DOHH2 (cell line): Measurements from ENCODE around the gene ADAMTS12.

ENCODE experiments used
- H3F3A ChIP-seq: fragments of 200-600 bp; sonication (generic), shearing (Covaris generic); 2 replicates; pipeline ENCODE4 v1.6.0; 2016; ENCODE audit warnings: antibody characterized with exemption, mild to moderate bottlenecking; ENCODE audit not compliant: control insufficient read depth, insufficient read depth
- H3K27ac ChIP-seq: fragments of 200-600 bp; sonication (generic); 2 replicates; pipeline ENCODE4 v1.5.1; 2014; ENCODE audit warnings: low read depth, mild to moderate bottlenecking, low read length, moderate library complexity
- H3K27me3 ChIP-seq: fragments of 200-600 bp; sonication (generic); 2 replicates; pipeline ENCODE4 v1.6.1; 2014; ENCODE audit warnings: mild to moderate bottlenecking, low read length, mixed read lengths; ENCODE audit not compliant: control insufficient read depth
- H3K36me3 ChIP-seq: fragments of 200-600 bp; sonication (generic); 2 replicates; pipeline ENCODE4 v1.6.1; 2014; ENCODE audit warnings: mild to moderate bottlenecking, low read length, moderate library complexity, mixed read lengths; ENCODE audit not compliant: control insufficient read depth
- H3K4me1 ChIP-seq: fragments of 200-600 bp; sonication (generic); 2 replicates; pipeline ENCODE4 v1.6.1; 2014; ENCODE audit warnings: mild to moderate bottlenecking, low read length, mixed read lengths; ENCODE audit not compliant: control insufficient read depth
- H3K4me2 ChIP-seq: fragments of 200-600 bp; sonication (generic); 2 replicates; pipeline ENCODE4 v1.6.0; 2014; ENCODE audit warnings: mild to moderate bottlenecking, low read length, moderate library complexity
- H3K4me3 ChIP-seq: fragments of 200-600 bp; sonication (generic); 2 replicates; pipeline ENCODE4 v1.5.1; 2014; ENCODE audit warnings: mild to moderate bottlenecking, low read length, mixed read lengths
- H3K79me2 ChIP-seq: fragments of 200-600 bp; sonication (generic); 2 replicates; pipeline ENCODE4 v1.6.1; 2014; ENCODE audit warnings: mild to moderate bottlenecking, low read length, mixed read lengths; ENCODE audit not compliant: control insufficient read depth
- H3K9me2 ChIP-seq: fragments of 200-600 bp; sonication (generic); replicated peaks from 2 replicates; pipeline ENCODE4 v1.6.1; 2014; ENCODE audit warnings: mild to moderate bottlenecking, low read length, mixed read lengths; ENCODE audit not compliant: control insufficient read depth
- H3K9me3 ChIP-seq: fragments of 200-600 bp; sonication (generic); 2 replicates; pipeline ENCODE4 v1.6.1; 2014; ENCODE audit warnings: antibody characterized with exemption, low read length, mixed read lengths; ENCODE audit not compliant: control insufficient read depth, insufficient read depth
- H4K20me1 ChIP-seq: fragments of 200-600 bp; sonication (generic); 2 replicates; pipeline ENCODE4 v1.6.0; 2014; ENCODE audit warnings: low read depth, mild to moderate bottlenecking, antibody characterized with exemption, low read length, moderate library complexity; ENCODE audit not compliant: control insufficient read depth, insufficient read depth
- EZH2phosphoT487 ChIP-seq: fragments of 200-600 bp; sonication (generic); IDR thresholded peaks from 2 replicates; pipeline ENCODE4 v1.6.1; 2017; ENCODE audit warnings: borderline replicate concordance, mild to moderate bottlenecking, antibody characterized with exemption, low read length, moderate library complexity, mixed read lengths
- TF ChIP-seq, protein P1 (sequence below): fragments of 200-600 bp; sonication (generic); IDR thresholded peaks from one replicate; pipeline ENCODE4 v1.5.1; 2014; ENCODE audit warnings: antibody characterized with exemption, mild to moderate bottlenecking, low read depth, low read length; ENCODE audit not compliant: poor library complexity, severe bottlenecking

The ADAMTS12 gene

DNA sequence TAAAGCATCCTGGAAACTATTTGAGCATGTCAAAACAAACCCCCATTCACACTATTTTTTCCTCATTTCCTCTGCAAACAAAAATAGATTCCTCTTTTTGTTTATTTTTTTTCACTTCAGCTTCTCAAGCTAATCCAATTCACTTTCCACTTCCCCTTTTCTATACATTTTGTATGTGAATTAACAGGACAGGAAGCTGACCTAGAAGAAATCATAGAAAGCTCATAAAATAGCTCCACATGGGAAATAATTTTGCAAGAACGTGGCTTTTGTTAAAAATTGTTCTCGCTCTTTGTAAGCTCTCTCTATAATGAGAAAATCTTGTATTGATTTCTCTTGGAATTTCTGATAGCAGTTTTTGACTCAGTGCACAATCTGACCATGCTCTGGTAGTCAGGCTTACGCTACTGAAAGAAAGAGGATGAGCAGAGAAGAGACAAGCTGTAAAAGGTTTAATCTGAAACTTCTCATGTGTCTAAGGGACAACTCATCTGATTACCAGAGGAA is 215.8 kb downstream of the ADAMTS12 start:
- no peaks in the 10 kb centered on the region for H3K9me2 ChIP-seq
- H3K4me2 ChIP-seq, result peak overlapping the region; percentile 14; the same call in 1 of the 2 replicates
- peaks cover 15% of the 10 kb centered on the region for H3K4me1 ChIP-seq
- H3K4me3 ChIP-seq, result no peak overlapping the region
- no peak overlapping the region for H3K27ac ChIP-seq
- no peaks in the 10 kb centered on the region for H3K79me2 ChIP-seq
- TF ChIP-seq, protein P1, sequence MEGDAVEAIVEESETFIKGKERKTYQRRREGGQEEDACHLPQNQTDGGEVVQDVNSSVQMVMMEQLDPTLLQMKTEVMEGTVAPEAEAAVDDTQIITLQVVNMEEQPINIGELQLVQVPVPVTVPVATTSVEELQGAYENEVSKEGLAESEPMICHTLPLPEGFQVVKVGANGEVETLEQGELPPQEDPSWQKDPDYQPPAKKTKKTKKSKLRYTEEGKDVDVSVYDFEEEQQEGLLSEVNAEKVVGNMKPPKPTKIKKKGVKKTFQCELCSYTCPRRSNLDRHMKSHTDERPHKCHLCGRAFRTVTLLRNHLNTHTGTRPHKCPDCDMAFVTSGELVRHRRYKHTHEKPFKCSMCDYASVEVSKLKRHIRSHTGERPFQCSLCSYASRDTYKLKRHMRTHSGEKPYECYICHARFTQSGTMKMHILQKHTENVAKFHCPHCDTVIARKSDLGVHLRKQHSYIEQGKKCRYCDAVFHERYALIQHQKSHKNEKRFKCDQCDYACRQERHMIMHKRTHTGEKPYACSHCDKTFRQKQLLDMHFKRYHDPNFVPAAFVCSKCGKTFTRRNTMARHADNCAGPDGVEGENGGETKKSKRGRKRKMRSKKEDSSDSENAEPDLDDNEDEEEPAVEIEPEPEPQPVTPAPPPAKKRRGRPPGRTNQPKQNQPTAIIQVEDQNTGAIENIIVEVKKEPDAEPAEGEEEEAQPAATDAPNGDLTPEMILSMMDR, result no peak
- TF ChIP-seq EZH2phosphoT487, result no peak
- H4K20me1 ChIP-seq, result peaks cover 2% of the 10 kb centered on the region; the same call in 1 of the 2 replicates
- no peaks in the 10 kb centered on the region for H3K9me3 ChIP-seq
- no peaks in the 10 kb centered on the region for H3K36me3 ChIP-seq
- H3F3A ChIP-seq, result peaks cover 3% of the 10 kb centered on the region; the same call in 1 of the 2 replicates
- peaks cover 64% of the 10 kb centered on the region for H3K27me3 ChIP-seq

DNA sequence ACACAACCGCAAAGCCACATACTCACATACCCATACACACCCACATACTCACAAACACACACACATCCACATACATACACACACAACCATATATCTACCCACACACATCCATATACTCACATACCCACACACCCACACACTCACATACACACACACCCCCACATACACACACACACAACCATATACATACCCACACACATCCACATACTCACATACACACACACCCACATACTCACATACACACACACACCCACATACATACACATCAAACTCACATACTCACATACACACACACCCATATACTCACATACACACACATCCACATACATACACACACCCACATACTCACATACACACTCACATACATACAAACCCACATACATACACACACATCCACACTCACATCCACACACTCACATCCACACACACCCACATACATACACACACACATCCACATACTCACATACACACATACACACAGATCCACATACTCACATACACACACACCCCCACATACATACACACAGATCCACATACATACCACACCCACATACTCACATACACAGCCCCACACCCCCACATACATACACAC is 220.0 kb downstream of the ADAMTS12 start:
- Histone ChIP-seq H3K79me2 (no peaks in the 10 kb centered on the region), H3F3A (peaks cover 3% of the 10 kb centered on the region; the same call in 1 of the 2 replicates), H3K4me3 (no peak overlapping the region), H3K9me2 (no peaks in the 10 kb centered on the region), H3K4me2 (no peak overlapping the region), H3K4me1 (peaks cover 15% of the 10 kb centered on the region), H3K27me3 (peaks cover 46% of the 10 kb centered on the region), H3K9me3 (no peaks in the 10 kb centered on the region), H3K27ac (no peak overlapping the region), H3K36me3 (no peaks in the 10 kb centered on the region), H4K20me1 (peaks cover 2% of the 10 kb centered on the region; the same call in 1 of the 2 replicates)
- TF ChIP-seq EZH2phosphoT487, result no peak
- TF ChIP-seq, protein P1, result no peak

DNA sequence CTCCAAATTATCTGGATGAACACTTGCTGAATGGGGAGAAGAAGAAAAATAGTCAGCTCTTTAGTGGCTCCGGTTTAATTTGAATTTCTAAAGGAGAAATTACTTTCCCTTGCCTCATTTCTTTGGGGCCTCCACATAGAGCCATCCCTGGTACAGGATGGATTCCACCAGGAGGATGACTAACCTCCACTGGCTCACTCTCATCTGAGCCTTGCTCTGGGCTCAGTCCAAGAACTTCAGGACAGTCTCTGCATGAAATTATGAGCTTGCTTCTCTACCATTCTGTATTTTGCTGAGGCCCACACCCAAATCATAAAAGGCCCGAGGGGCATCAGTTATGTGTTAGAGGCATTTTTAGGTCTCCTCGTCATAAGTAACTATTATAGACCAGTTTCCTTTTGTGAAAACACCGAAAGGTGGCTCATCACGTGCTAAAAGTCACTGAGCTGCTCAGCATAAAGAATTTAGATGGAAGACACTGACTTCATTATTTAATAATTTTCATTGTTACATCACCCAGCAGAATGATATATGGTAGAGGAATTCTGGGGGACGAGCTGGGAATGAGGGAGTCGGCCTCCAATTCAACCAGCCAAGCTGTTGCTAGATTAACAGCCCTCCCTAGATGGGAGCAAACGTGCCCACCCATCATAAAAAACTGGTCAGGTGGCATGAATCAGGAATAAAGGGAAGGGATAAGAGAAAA is 228.9 kb downstream of the ADAMTS12 start:
- Histone ChIP-seq H4K20me1 (no peaks in the 10 kb centered on the region), H3K36me3 (no peaks in the 10 kb centered on the region), H3K79me2 (no peaks in the 10 kb centered on the region), H3K4me3 (no peak overlapping the region), H3F3A (no peaks in the 10 kb centered on the region), H3K4me2 (no peak overlapping the region), H3K4me1 (no peaks in the 10 kb centered on the region), H3K27me3 (no peaks in the 10 kb centered on the region), H3K9me3 (no peaks in the 10 kb centered on the region), H3K27ac (no peak overlapping the region), H3K9me2 (no peaks in the 10 kb centered on the region)
- no peak for TF ChIP-seq EZH2phosphoT487
- TF ChIP-seq, protein P1, result no peak
